Breast epithelium (tissue), 4 donors: ENCODE measurements around the gene SPATC1L. TPM values are rescaled to one million over a fixed set of nuclear protein-coding genes. Genes with fewer than 3 reads are reported as not detected.
"Not testable (repeated sequence)": the region's sequence is repeated elsewhere in the genome, so short reads cannot be mapped to it uniquely, and the experiment has no call there.

Experiments used
- DNase-seq, 2 donors: peaks; one replicate each; pipeline ENCODE4 v3.0.0-alpha.2; 2019; ENCODE audit warnings: low spot score in 2 of 2
- H3K27ac ChIP-seq, 2 donors: fragments of 200-600 bp; sonication (generic) in 1 of 2; one replicate each; pipeline ENCODE4 v1.5.1; 2016 to 2019; ENCODE audit warnings: mild to moderate bottlenecking in 1 of 2
- H3K27me3 ChIP-seq, 2 donors: fragments of 200-600 bp; sonication (generic) in 1 of 2; one replicate each; pipeline versions ENCODE4 v1.5.1 to v1.6.0; 2017 to 2019; ENCODE audit warnings: control low read depth in 1 of 2, mild to moderate bottlenecking in 1 of 2
- H3K36me3 ChIP-seq: fragments of 200-600 bp; one replicate; pipeline ENCODE4 v1.5.1; 2019
- H3K4me1 ChIP-seq, 2 donors: fragments of 200-600 bp; sonication (generic); one replicate each; pipeline ENCODE4 v1.5.1; 2016 to 2019; ENCODE audit warnings: control low read depth in 1 of 2
- H3K4me3 ChIP-seq, 3 donors: fragments of 200-600 bp; sonication (generic); 1 replicate in 2 of 3; 2 replicates in 1 of 3; pipeline ENCODE4 v1.5.1; 2016 to 2019; ENCODE audit warnings: mild to moderate bottlenecking in 3 of 3, moderate library complexity in 2 of 3
- H3K9me3 ChIP-seq, 2 donors: fragments of 200-600 bp; sonication (generic) in 1 of 2; one replicate each; pipeline ENCODE4 v1.5.1; 2016 to 2019; ENCODE audit warnings: control low read depth in 1 of 2
- CTCF ChIP-seq, 3 donors: fragments of 450-650 bp; IDR thresholded peaks; one replicate each; pipeline ENCODE4 v1.5.1; 2016 to 2017; ENCODE audit warnings: antibody characterized with exemption in 3 of 3, mild to moderate bottlenecking in 3 of 3, moderate library complexity in 3 of 3
- POLR2A ChIP-seq: fragments of 450-650 bp; IDR thresholded peaks from one replicate; pipeline ENCODE4 v1.6.1; 2016; ENCODE audit warnings: antibody characterized with exemption, mild to moderate bottlenecking, moderate library complexity
- POLR2AphosphoS5 ChIP-seq, 3 donors: sonication (generic); formaldehyde crosslinking; IDR thresholded peaks; one replicate each; pipeline ENCODE4 v1.6.1; 2017; ENCODE audit warnings: antibody characterized with exemption in 3 of 3
- intact Hi-C: fragments of 100-400 bp; cut with DNase I; formaldehyde crosslinking; loops from one replicate; pipeline ENCODE4 v1.15.1; 2023; ENCODE audit warnings: low total_unique reads
- total RNA-seq, 3 donors: library from RNA; depleted of rRNA; stranded (reverse); fragments of >200 nt; gene quantifications; one replicate each; pipeline ENCODE4 v1.1.0, GENCODE V29; 2016

SPATC1L gene
- total RNA-seq, 3 donors from 2014 or later: 1.6 to 7.0 (median 6.2) TPM

DNA sequence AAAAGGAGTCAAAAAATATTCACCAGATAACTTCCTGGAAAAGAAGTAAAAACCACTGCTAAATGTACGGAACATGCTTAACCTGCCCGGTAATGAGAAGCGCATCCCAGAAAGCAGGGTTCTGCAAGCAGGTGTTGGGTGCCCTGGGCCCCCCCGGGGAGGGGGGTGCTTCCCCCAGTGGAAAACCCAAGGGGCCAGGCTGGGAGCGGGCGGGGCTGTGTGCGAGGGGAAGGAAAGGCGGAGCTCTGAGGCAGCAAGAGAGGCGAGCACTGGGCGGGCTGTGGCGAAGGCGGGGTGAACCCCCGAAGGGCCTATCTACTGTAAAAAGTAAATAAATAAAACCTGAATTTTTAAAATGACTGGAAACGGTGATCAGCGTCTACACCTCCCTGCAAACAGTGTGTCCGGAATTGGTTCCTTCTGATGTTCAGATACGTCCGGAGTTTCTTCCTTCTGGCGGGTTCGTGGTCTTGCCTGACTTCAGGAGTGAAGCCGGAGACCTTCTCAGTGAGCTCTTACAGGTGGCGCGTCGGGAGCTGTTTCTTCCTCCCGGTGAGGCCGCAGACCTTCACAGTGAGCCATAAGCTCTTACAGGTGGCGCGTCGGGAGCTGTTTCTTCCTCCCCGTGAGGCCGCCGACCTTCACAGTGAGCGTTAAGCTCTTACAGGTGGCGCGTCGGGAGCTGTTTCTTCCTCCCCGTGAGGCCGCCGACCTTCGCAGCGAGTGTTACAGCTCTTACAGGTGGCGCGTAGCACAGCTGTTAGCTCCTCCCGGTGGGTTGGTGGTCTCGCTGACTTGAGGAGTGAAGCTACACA lies 42.3 kb downstream of the SPATC1L start:
- DNase-seq: no peak
- no peaks in the 10 kb centered on the region for H3K27me3 ChIP-seq
- no peaks in the 10 kb centered on the region for H3K36me3 ChIP-seq
- no peak for TF ChIP-seq POLR2A
- TF ChIP-seq POLR2AphosphoS5 (IDR thresholded peaks at IDR 0.05): no peak
- TF ChIP-seq CTCF (IDR thresholded peaks at IDR 0.05): no peak
- no peak overlapping the region for H3K27ac ChIP-seq
- no peak overlapping the region for H3K4me3 ChIP-seq
- no peaks in the 10 kb centered on the region for H3K4me1 ChIP-seq
- intact Hi-C loops: no loop called here
- no peaks in the 10 kb centered on the region for H3K9me3 ChIP-seq

- H3K4me1 ChIP-seq, DNase-seq, H3K9me3 ChIP-seq, H3K27ac ChIP-seq, H3K27me3 ChIP-seq, H3K36me3 ChIP-seq, H3K4me3 ChIP-seq, intact Hi-C loops: not testable (repeated sequence)
Measured at GRCh38 chr21:46140352-46141003, 43.8 kb downstream of the SPATC1L start.

- no peak overlapping the region for H3K27ac ChIP-seq
- TF ChIP-seq POLR2AphosphoS5 (IDR thresholded peaks at IDR 0.05) (no peak), CTCF (IDR thresholded peaks at IDR 0.05) (no peak), POLR2A (no peak)
- no peaks in the 10 kb centered on the region for H3K9me3 ChIP-seq
- no peak for DNase-seq
- intact Hi-C loops: loop anchor here (5.0 kb wide), 1 partner anchor 323 kb away; no protein-coding TSS in a partner anchor
- H3K4me3 ChIP-seq: no peak overlapping the region
- H3K27me3 ChIP-seq: no peaks in the 10 kb centered on the region
- H3K36me3 ChIP-seq: no peaks in the 10 kb centered on the region
- H3K4me1 ChIP-seq: no peaks in the 10 kb centered on the region
Measured at GRCh38 chr21:46139686-46140085, 44.6 kb downstream of the SPATC1L start.

DNA sequence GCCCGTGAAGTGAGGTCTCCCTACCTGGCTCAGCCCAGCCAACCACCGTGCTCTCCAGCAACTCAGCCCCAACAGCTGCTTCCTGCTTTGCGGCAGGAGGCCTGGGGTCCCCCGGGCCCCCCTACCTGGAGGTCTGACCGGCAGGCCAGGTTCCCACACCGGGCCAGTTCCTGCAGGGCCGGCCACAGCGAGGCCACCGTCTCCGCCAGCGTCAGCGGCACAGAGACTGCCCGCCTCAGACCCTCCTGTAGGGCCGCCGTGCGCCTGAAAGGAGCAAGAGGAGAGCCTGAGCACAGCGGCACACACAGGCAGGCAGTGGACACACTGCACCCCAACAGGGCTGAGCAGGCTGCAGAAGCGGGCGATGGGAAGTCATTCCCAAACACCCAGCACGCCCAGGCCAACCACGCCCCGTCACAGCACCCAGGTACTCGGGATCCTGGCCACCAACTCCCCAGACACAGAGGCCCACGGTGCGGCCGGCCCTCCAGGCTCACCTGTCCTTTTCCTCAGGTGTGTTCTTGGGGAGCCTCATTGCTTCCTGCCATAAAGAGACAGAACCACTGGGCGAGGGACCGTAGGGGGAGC lies 45.8 kb downstream of the SPATC1L start:
- intact Hi-C loops: loop anchor here (5.0 kb wide), 1 partner anchor 324 kb away; no protein-coding TSS in a partner anchor

GRCh38 chr21:46137908-46138307 lies 46.4 kb downstream of the SPATC1L start:
- intact Hi-C loops: loop anchor here (5.0 kb wide), 1 partner anchor 324 kb away; no protein-coding TSS in a partner anchor
- Histone ChIP-seq H3K9me3 (no peaks in the 10 kb centered on the region), H3K27ac (no peak overlapping the region), H3K4me1 (no peaks in the 10 kb centered on the region), H3K4me3 (no peak overlapping the region), H3K27me3 (no peaks in the 10 kb centered on the region), H3K36me3 (no peaks in the 10 kb centered on the region)
- DNase-seq: no peak
- TF ChIP-seq POLR2AphosphoS5 (IDR thresholded peaks at IDR 0.05): no peak
- TF ChIP-seq CTCF (IDR thresholded peaks at IDR 0.05): no peak
- TF ChIP-seq POLR2A: no peak

More for the DNA sequence above, 45.8 kb downstream of the SPATC1L start:
- no peaks in the 10 kb centered on the region for H3K9me3 ChIP-seq
- H3K4me1 ChIP-seq: no peaks in the 10 kb centered on the region
- H3K36me3 ChIP-seq: no peaks in the 10 kb centered on the region
- TF ChIP-seq CTCF (IDR thresholded peaks at IDR 0.05) (no peak), POLR2A (no peak), POLR2AphosphoS5 (IDR thresholded peaks at IDR 0.05) (no peak)
- no peaks in the 10 kb centered on the region for H3K27me3 ChIP-seq
- DNase-seq: no peak
- no peak overlapping the region for H3K4me3 ChIP-seq
- H3K27ac ChIP-seq: no peak overlapping the region
